Progenitor cell of endocrine pancreas (in vitro differentiated cells): ENCODE results near the gene RNF113B. TPM values are rescaled to one million over a fixed set of nuclear protein-coding genes. Genes with fewer than 3 reads are reported as not detected.

Experiments used
- DNase-seq: peaks from one replicate; pipeline ENCODE4 v3.0.0; 2021; ENCODE audit warnings: low spot score; ENCODE audit not compliant: unreplicated experiment
- H3K27ac Mint-ChIP-seq: 2 replicates; pipeline ENCODE4 v1.8.0; 2021; ENCODE audit warnings: mild to moderate bottlenecking, moderate library complexity, mixed read lengths
- H3K27me3 Mint-ChIP-seq: 2 replicates; pipeline ENCODE4 v1.8.0; 2021; ENCODE audit warnings: mixed read lengths
- H3K36me3 Mint-ChIP-seq: 2 replicates; pipeline ENCODE4 v1.8.0; 2022; ENCODE audit warnings: mixed read lengths; ENCODE audit not compliant: insufficient read depth
- H3K4me1 Mint-ChIP-seq: 2 replicates; pipeline ENCODE4 v1.8.0; 2021; ENCODE audit warnings: low read depth, mixed read lengths
- H3K4me3 Mint-ChIP-seq: 2 replicates; pipeline ENCODE4 v1.8.0; 2021; ENCODE audit warnings: low read depth, mild to moderate bottlenecking, moderate library complexity, mixed read lengths
- H3K9me3 Mint-ChIP-seq: 2 replicates; pipeline ENCODE4 v1.8.0; 2021; ENCODE audit warnings: low read depth, mixed read lengths
- total RNA-seq: library from RNA; stranded (reverse); gene quantifications from 2 replicates; pipeline ENCODE4 v1.2.1, GENCODE V29; 2021
- TF ChIP-seq, protein P1 (sequence below): fragments of 200-600 bp; sonication (generic); IDR thresholded peaks from one replicate; pipeline ENCODE4 v1.5.0; 2021; ENCODE audit warnings: antibody characterized with exemption, mild to moderate bottlenecking; ENCODE audit not compliant: unreplicated experiment

RNF113B gene
- total RNA-seq, 1 donor from 2014 or later: not detected

DNA sequence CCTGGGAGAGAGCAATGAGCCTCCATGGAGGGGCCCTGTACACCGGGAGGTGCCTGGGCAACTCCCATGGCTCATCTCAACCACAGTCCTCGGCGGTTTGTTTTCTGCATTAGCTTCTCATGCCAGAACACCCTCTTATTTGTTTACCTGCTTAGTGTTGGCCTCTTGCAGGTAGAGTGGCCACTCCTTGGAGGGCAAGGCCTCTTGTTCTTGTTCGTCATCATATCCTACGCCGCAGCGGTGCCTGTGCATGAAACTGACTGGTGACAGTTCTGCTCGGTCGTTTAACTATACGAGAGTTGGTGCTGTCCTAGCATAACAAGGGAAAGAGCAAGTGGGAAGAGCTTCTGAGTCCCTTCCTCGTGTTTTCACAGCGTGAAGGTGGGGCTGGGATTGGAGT, 40.5 kb upstream of the RNF113B start:
- DNase-seq: no peak
- H3K4me3 Mint-ChIP-seq: no peak overlapping the region
- peaks cover 22% of the 10 kb centered on the region for H3K36me3 Mint-ChIP-seq
- TF ChIP-seq, protein P1, sequence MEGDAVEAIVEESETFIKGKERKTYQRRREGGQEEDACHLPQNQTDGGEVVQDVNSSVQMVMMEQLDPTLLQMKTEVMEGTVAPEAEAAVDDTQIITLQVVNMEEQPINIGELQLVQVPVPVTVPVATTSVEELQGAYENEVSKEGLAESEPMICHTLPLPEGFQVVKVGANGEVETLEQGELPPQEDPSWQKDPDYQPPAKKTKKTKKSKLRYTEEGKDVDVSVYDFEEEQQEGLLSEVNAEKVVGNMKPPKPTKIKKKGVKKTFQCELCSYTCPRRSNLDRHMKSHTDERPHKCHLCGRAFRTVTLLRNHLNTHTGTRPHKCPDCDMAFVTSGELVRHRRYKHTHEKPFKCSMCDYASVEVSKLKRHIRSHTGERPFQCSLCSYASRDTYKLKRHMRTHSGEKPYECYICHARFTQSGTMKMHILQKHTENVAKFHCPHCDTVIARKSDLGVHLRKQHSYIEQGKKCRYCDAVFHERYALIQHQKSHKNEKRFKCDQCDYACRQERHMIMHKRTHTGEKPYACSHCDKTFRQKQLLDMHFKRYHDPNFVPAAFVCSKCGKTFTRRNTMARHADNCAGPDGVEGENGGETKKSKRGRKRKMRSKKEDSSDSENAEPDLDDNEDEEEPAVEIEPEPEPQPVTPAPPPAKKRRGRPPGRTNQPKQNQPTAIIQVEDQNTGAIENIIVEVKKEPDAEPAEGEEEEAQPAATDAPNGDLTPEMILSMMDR: no peak
- no peaks in the 10 kb centered on the region for H3K9me3 Mint-ChIP-seq
- peak overlapping the region; percentile 41 for H3K27ac Mint-ChIP-seq
- peaks cover 46% of the 10 kb centered on the region for H3K4me1 Mint-ChIP-seq
- H3K27me3 Mint-ChIP-seq: no peaks in the 10 kb centered on the region

DNA sequence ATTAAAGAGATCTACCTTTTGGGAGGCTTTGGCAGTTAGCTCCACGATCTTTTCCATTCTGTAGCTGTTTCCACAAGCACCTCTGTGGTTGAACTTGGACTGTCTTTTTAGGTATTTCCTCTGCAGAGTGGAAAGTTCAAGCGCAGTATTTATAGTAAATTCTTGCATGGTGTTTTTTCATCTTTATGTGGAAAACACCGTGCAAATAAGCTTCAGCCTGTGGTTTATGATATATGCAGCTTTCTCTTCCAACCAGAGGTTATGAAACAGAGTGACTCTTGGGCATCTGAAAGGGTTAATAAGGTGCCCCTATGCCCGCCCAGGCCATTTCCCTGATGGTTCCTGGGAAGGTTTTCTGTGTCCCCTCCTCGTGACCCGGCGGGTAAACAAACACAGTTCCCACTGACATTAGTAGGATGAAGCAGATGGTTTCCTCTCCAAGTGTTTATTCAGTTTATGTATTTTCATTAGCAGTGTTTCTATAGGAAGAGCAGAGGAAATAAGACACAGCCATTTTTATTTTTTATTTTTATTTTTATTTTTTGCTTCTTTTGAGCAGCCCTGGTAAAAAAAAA, 39.7 kb upstream of the RNF113B start:
- Mint-ChIP-seq H3K9me3 (no peaks in the 10 kb centered on the region), H3K27ac (peak overlapping the region; percentile 67), H3K27me3 (no peaks in the 10 kb centered on the region), H3K4me3 (no peak overlapping the region), H3K4me1 (peaks cover 48% of the 10 kb centered on the region), H3K36me3 (peaks cover 24% of the 10 kb centered on the region)
- TF ChIP-seq, protein P1: no peak
- no peak for DNase-seq

- Mint-ChIP-seq H3K4me1 (peaks cover 47% of the 10 kb centered on the region), H3K9me3 (peaks cover 5% of the 10 kb centered on the region), H3K36me3 (peaks cover 27% of the 10 kb centered on the region), H3K27ac (no peak overlapping the region), H3K27me3 (no peaks in the 10 kb centered on the region), H3K4me3 (no peak overlapping the region)
- DNase-seq: no peak
- TF ChIP-seq, protein P1: no peak
Measured at GRCh38 chr13:98216135-98216565, 39.1 kb upstream of the RNF113B start.

DNA sequence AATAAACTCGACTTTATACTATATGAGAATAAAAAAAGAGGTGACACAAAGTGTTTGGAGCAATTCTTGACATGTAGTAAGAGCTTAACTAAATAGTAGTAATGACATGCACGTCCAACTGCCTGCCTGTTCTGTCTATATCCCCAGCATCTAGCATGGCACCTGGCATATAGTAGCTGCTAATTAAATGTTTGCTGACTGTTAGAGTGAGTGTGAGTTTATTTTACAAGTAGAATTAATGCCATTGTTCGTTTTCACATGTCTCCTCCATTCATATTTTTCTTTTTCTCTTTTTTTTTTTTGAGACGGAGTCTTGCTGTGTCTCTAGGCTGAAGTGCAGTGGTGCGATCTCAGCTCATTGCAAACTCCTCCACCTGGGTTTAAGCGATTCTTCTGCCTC, 38.4 kb upstream of the RNF113B start:
- DNase-seq: no peak
- Mint-ChIP-seq H3K4me1 (peaks cover 41% of the 10 kb centered on the region), H3K9me3 (peaks cover 7% of the 10 kb centered on the region), H3K36me3 (peaks cover 30% of the 10 kb centered on the region), H3K27me3 (no peaks in the 10 kb centered on the region), H3K27ac (peak overlapping the region; percentile 87), H3K4me3 (no peak overlapping the region)
- TF ChIP-seq, protein P1: no peak

DNA sequence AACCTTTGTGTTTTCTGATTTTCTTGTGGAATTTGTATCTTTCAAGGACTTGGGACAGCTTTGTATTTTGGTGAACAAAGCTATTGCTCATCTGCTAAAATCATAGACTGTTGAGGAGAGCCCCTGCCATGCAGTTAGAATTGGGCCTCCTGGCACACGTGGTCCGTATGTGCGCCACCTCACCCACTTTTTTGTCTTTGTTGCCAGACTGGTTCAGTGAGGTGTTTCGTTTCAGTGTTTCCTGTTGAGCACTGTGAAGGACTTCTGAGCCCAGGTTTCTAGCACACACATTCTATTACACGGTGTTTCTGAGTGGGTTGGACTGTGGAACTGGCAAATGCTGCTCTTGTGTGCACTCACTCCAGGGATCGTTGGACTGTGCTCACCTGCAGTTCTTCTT, 37.6 kb upstream of the RNF113B start:
- Mint-ChIP-seq H3K36me3 (peaks cover 33% of the 10 kb centered on the region), H3K27ac (no peak overlapping the region), H3K4me3 (no peak overlapping the region), H3K4me1 (peaks cover 33% of the 10 kb centered on the region), H3K9me3 (peaks cover 7% of the 10 kb centered on the region), H3K27me3 (no peaks in the 10 kb centered on the region)
- DNase-seq: no peak
- TF ChIP-seq, protein P1: no peak
